Mononuclear cell (primary cell): ENCODE data around the gene USP40. TPM values are rescaled to one million over a fixed set of nuclear protein-coding genes. Genes with fewer than 3 reads are reported as not detected.

Experiments
- H3K27me3 ChIP-seq: 2 replicates; pipeline ENCODE4 v1.6.0; 2011; ENCODE audit warnings: low read length, control low read depth; ENCODE audit not compliant: insufficient read depth
- H3K4me1 ChIP-seq: 2 replicates; pipeline ENCODE4 v1.5.1; 2011; ENCODE audit warnings: mild to moderate bottlenecking, low read length, control low read depth; ENCODE audit not compliant: insufficient read depth
- H3K4me3 ChIP-seq: 2 replicates; pipeline ENCODE4 v1.5.1; 2011; ENCODE audit warnings: mild to moderate bottlenecking, low read length, moderate library complexity
- H3K9me3 ChIP-seq: 2 replicates; pipeline ENCODE4 v1.5.1; 2011; ENCODE audit warnings: low read depth, mild to moderate bottlenecking, control low read depth, low read length
- total RNA-seq: library from RNA; depleted of rRNA; stranded (reverse); fragments of >200 nt; gene quantifications from one replicate; pipeline ENCODE4 v1.2.3, GENCODE V29; 2012

Gene USP40
- total RNA-seq, 1 donor: 6.7 TPM

- Histone ChIP-seq H3K4me3 (no peak overlapping the region), H3K4me1 (no peaks in the 10 kb centered on the region), H3K27me3 (no peaks in the 10 kb centered on the region), H3K9me3 (no peaks in the 10 kb centered on the region)
Observed at GRCh38 chr2:233466991-233467603, 99.5 kb downstream of the USP40 start.

- no peaks in the 10 kb centered on the region for H3K27me3 ChIP-seq
- H3K4me3 ChIP-seq: no peak overlapping the region
- no peaks in the 10 kb centered on the region for H3K9me3 ChIP-seq
- H3K4me1 ChIP-seq: no peaks in the 10 kb centered on the region
Observed at GRCh38 chr2:233464531-233465240, 101.9 kb downstream of the USP40 start.

GRCh38 chr2:233464056-233464455 lies 102.5 kb downstream of the USP40 start:
- no peaks in the 10 kb centered on the region for H3K4me1 ChIP-seq
- no peak overlapping the region for H3K4me3 ChIP-seq
- no peaks in the 10 kb centered on the region for H3K9me3 ChIP-seq
- H3K27me3 ChIP-seq: no peaks in the 10 kb centered on the region

- Histone ChIP-seq H3K4me3 (no peak overlapping the region), H3K9me3 (no peaks in the 10 kb centered on the region), H3K4me1 (no peaks in the 10 kb centered on the region), H3K27me3 (no peaks in the 10 kb centered on the region)
Observed at GRCh38 chr2:233463586-233463985, 103.0 kb downstream of the USP40 start.

- no peak overlapping the region for H3K4me3 ChIP-seq
- H3K9me3 ChIP-seq: no peaks in the 10 kb centered on the region
- no peaks in the 10 kb centered on the region for H3K27me3 ChIP-seq
- no peaks in the 10 kb centered on the region for H3K4me1 ChIP-seq
Observed at GRCh38 chr2:233462826-233463470, 103.6 kb downstream of the USP40 start.

- no peak overlapping the region for H3K4me3 ChIP-seq
- no peaks in the 10 kb centered on the region for H3K27me3 ChIP-seq
- H3K9me3 ChIP-seq: no peaks in the 10 kb centered on the region
- no peaks in the 10 kb centered on the region for H3K4me1 ChIP-seq
Observed at GRCh38 chr2:233462202-233462785, 104.3 kb downstream of the USP40 start.

- Histone ChIP-seq H3K27me3 (no peaks in the 10 kb centered on the region), H3K9me3 (no peaks in the 10 kb centered on the region), H3K4me3 (no peak overlapping the region)
Observed at GRCh38 chr2:233461481-233461891, 105.1 kb downstream of the USP40 start.

GRCh38 chr2:233460726-233461441 lies 105.7 kb downstream of the USP40 start:
- no peak overlapping the region for H3K4me3 ChIP-seq
- no peaks in the 10 kb centered on the region for H3K27me3 ChIP-seq
- H3K4me1 ChIP-seq: no peaks in the 10 kb centered on the region
- H3K9me3 ChIP-seq: no peaks in the 10 kb centered on the region

More at GRCh38 chr2:233461481-233461891, 105.1 kb downstream of the USP40 start:
- H3K4me1 ChIP-seq: no peaks in the 10 kb centered on the region

- no peaks in the 10 kb centered on the region for H3K4me1 ChIP-seq
- no peaks in the 10 kb centered on the region for H3K27me3 ChIP-seq
- no peaks in the 10 kb centered on the region for H3K9me3 ChIP-seq
- H3K4me3 ChIP-seq: no peak overlapping the region
Observed at GRCh38 chr2:233459426-233459825, 107.2 kb downstream of the USP40 start.

GRCh38 chr2:233458826-233459225 lies 107.8 kb downstream of the USP40 start:
- H3K27me3 ChIP-seq: no peaks in the 10 kb centered on the region
- H3K4me1 ChIP-seq: no peaks in the 10 kb centered on the region
- H3K9me3 ChIP-seq: no peaks in the 10 kb centered on the region
- no peak overlapping the region for H3K4me3 ChIP-seq

GRCh38 chr2:233458031-233458610 lies 108.5 kb downstream of the USP40 start:
- H3K27me3 ChIP-seq: no peaks in the 10 kb centered on the region
- no peak overlapping the region for H3K4me3 ChIP-seq
- no peaks in the 10 kb centered on the region for H3K4me1 ChIP-seq
- H3K9me3 ChIP-seq: no peaks in the 10 kb centered on the region

- no peaks in the 10 kb centered on the region for H3K4me1 ChIP-seq
- no peaks in the 10 kb centered on the region for H3K9me3 ChIP-seq
- no peak overlapping the region for H3K4me3 ChIP-seq
- H3K27me3 ChIP-seq: no peaks in the 10 kb centered on the region
Observed at GRCh38 chr2:233457356-233457755, 109.2 kb downstream of the USP40 start.

GRCh38 chr2:233456934-233457333 lies 109.6 kb downstream of the USP40 start:
- Histone ChIP-seq H3K27me3 (no peaks in the 10 kb centered on the region), H3K4me3 (no peak overlapping the region), H3K9me3 (no peaks in the 10 kb centered on the region), H3K4me1 (no peaks in the 10 kb centered on the region)

- H3K9me3 ChIP-seq: no peaks in the 10 kb centered on the region
- no peaks in the 10 kb centered on the region for H3K4me1 ChIP-seq
- H3K4me3 ChIP-seq: no peak overlapping the region
- H3K27me3 ChIP-seq: no peaks in the 10 kb centered on the region
Observed at GRCh38 chr2:233456111-233456510, 110.5 kb downstream of the USP40 start.
